Kidney (tissue), 14 donors: Measurements from ENCODE around the gene RNPS1. TPM values are rescaled to one million over a fixed set of nuclear protein-coding genes. Genes with fewer than 3 reads are reported as not detected.

ENCODE experiments used
- DNase-seq, 5 donors: peaks; one replicate each; pipeline ENCODE4 v3.0.0-alpha.2; 2013 to 2020
- FAIRE-seq: peaks from 2 replicates; lab custom pipeline; 2012; peaks lifted over from hg19 to GRCh38; lab: Jason Lieb, UNC
- H3K27ac ChIP-seq, 2 donors: one replicate each; pipeline ENCODE4 v1.7.0; 2013; ENCODE audit warnings: low read depth in 2 of 2, low read length in 2 of 2, inconsistent platforms in 1 of 2
- H3K27me3 ChIP-seq: one replicate; pipeline ENCODE4 v1.7.1; 2013; ENCODE audit warnings: low read length, inconsistent platforms; ENCODE audit not compliant: control insufficient read depth, insufficient read depth
- H3K36me3 ChIP-seq, 3 donors: one replicate each; pipeline versions ENCODE4 v1.7.0 to v1.7.1; 2013; ENCODE audit warnings: low read length in 3 of 3, control low read depth in 1 of 3, inconsistent platforms in 1 of 3; ENCODE audit not compliant: insufficient read depth in 3 of 3, control insufficient read depth in 2 of 3
- H3K4me1 ChIP-seq, 3 donors: one replicate each; pipeline versions ENCODE4 v1.7.0 to v1.7.1; 2013; ENCODE audit warnings: low read length in 3 of 3, inconsistent platforms in 1 of 3, low read depth in 1 of 3; ENCODE audit not compliant: control insufficient read depth in 2 of 3, insufficient read depth in 2 of 3
- H3K4me3 ChIP-seq, 3 donors: one replicate each; pipeline versions ENCODE4 v1.7.0 to v1.8.1; 2013; ENCODE audit warnings: low read length in 3 of 3, control low read depth in 1 of 3, inconsistent platforms in 1 of 3
- H3K9ac ChIP-seq, 3 donors: one replicate each; pipeline versions ENCODE4 v1.7.0 to v1.7.1; 2013; ENCODE audit warnings: low read length in 3 of 3, control low read depth in 1 of 3, inconsistent platforms in 1 of 3
- H3K9me3 ChIP-seq, 3 donors: one replicate each; pipeline versions ENCODE4 v1.7.0 to v1.7.1; 2013; ENCODE audit warnings: low read length in 3 of 3, control low read depth in 1 of 3, inconsistent platforms in 1 of 3; ENCODE audit not compliant: control insufficient read depth in 2 of 3, insufficient read depth in 1 of 3
- CTCF ChIP-seq: IDR thresholded peaks from 3 replicates; pipeline ENCODE4 v1.5.1; 2012; ENCODE audit warnings: mild to moderate bottlenecking, moderate library complexity, borderline replicate concordance; ENCODE audit not compliant: insufficient read depth; ENCODE audit errors: extremely low read depth
- intact Hi-C: fragments of 100-400 bp; cut with DNase I; formaldehyde crosslinking; loops from one replicate; pipeline ENCODE4 v1.11.1; 2022
- polyA plus RNA-seq: library from polyadenylated mRNA; stranded (reverse); fragments of 350-450 nt; fragmentation: Illumina TruSeq; extraction: RNeasy Lipid Tissue Mini Kit (QIAGEN cat#74804); gene quantifications from one replicate; pipeline ENCODE4 v1.2.3, GENCODE V29; 2014; ENCODE audit warnings: low read depth, low replicate concordance; ENCODE audit not compliant: insufficient read depth
- total RNA-seq: library from RNA; stranded (reverse); fragmentation: NEBNext Ultra II Directional; extraction: Animal tissue kit (Norgen Biotek cat#: 25700); gene quantifications from one replicate; pipeline ENCODE4 v1.2.1, GENCODE V29; 2021
- donor health status: control.
- donor health status: control.
- donor health status: control.
- donor health status: control.
- donor health status: control.
- donor health status: DM: yes; HTN: yes; CAD: no.
- donor health status: Normal renal cell carcinoma (clear cell type).

RNPS1 gene
- total and polyA plus RNA-seq, 2 donors from 2014 or later = 102 to 134 TPM

GRCh38 chr16:2234813-2235170, 33.1 kb downstream of the RNPS1 start:
- no peak for DNase-seq
- H3K27ac ChIP-seq = no peak overlapping the region
- H3K27me3 ChIP-seq = no peaks in the 10 kb centered on the region
- TF ChIP-seq CTCF = no peak
- H3K4me1 ChIP-seq = peaks cover 0 to 7% (median 0%) of the 10 kb centered on the region in 3 donors
- intact Hi-C loops = no loop called here
- no peak overlapping the region for H3K9ac ChIP-seq
- H3K9me3 ChIP-seq = no peaks in the 10 kb centered on the region
- H3K36me3 ChIP-seq = peaks cover 0 to 19% (median 12%) of the 10 kb centered on the region in 3 donors
- no peak for FAIRE-seq
- H3K4me3 ChIP-seq = no peak overlapping the region

- H3K4me3 ChIP-seq = no peak overlapping the region
- peaks cover 0 to 7% (median 0%) of the 10 kb centered on the region in 3 donors for H3K4me1 ChIP-seq
- no peak for FAIRE-seq
- no peaks in the 10 kb centered on the region for H3K27me3 ChIP-seq
- no peak for TF ChIP-seq CTCF
- H3K36me3 ChIP-seq = peaks cover 0 to 26% (median 14%) of the 10 kb centered on the region in 3 donors
- no peaks in the 10 kb centered on the region for H3K9me3 ChIP-seq
- DNase-seq = peak in 1 of 5 donors; percentile 70
- intact Hi-C loops = no loop called here
- H3K9ac ChIP-seq = no peak overlapping the region
- no peak overlapping the region for H3K27ac ChIP-seq
Measured at GRCh38 chr16:2233872-2234812, 33.8 kb downstream of the RNPS1 start.

GRCh38 chr16:2233046-2233775, 34.7 kb downstream of the RNPS1 start:
- Histone ChIP-seq H3K36me3 (peaks cover 0 to 32% (median 14%) of the 10 kb centered on the region in 3 donors), H3K9me3 (no peaks in the 10 kb centered on the region), H3K27ac (no peak overlapping the region), H3K4me3 (no peak overlapping the region), H3K4me1 (peaks cover 0 to 7% (median 0%) of the 10 kb centered on the region in 3 donors), H3K27me3 (no peaks in the 10 kb centered on the region), H3K9ac (no peak overlapping the region)
- TF ChIP-seq CTCF = no peak
- FAIRE-seq (no peak), DNase-seq (peak in 1 of 5 donors; percentile 73)
- intact Hi-C loops = no loop called here
